Suprapubic skin (tissue), 4 donors: ENCODE data around the gene FLYWCH1. TPM values are rescaled to one million over a fixed set of nuclear protein-coding genes. Genes with fewer than 3 reads are reported as not detected.

Source experiments
- DNase-seq, 2 donors: peaks; one replicate each; pipeline ENCODE4 v3.0.0-alpha.2; 2019; ENCODE audit warnings: low spot score in 2 of 2
- H3K27ac ChIP-seq: fragments of 200-600 bp; sonication (generic); one replicate; pipeline ENCODE4 v1.5.1; 2019
- H3K27me3 ChIP-seq: fragments of 200-600 bp; sonication (generic); one replicate; pipeline ENCODE4 v1.5.1; 2019
- H3K36me3 ChIP-seq: fragments of 200-600 bp; sonication (generic); one replicate; pipeline ENCODE4 v1.5.1; 2019
- H3K4me1 ChIP-seq: fragments of 200-600 bp; sonication (generic); one replicate; pipeline ENCODE4 v1.5.1; 2019
- H3K4me3 ChIP-seq: fragments of 200-600 bp; sonication (generic); one replicate; pipeline ENCODE4 v1.5.1; 2019; ENCODE audit warnings: mild to moderate bottlenecking
- H3K9me3 ChIP-seq: fragments of 200-600 bp; sonication (generic); one replicate; pipeline ENCODE4 v1.5.1; 2019
- EP300 ChIP-seq: sonication (generic); formaldehyde crosslinking; IDR thresholded peaks from one replicate; pipeline ENCODE4 v1.6.1; 2017; ENCODE audit warnings: antibody characterized with exemption
- POLR2A ChIP-seq, 2 donors: fragments of 450-650 bp; IDR thresholded peaks; one replicate each; pipeline ENCODE4 v1.6.1; 2017; ENCODE audit warnings: antibody characterized with exemption in 2 of 2, mild to moderate bottlenecking in 2 of 2, moderate library complexity in 2 of 2
- POLR2AphosphoS5 ChIP-seq, 3 donors: sonication (generic); formaldehyde crosslinking; IDR thresholded peaks; one replicate each; pipeline ENCODE4 v1.6.1; 2017; ENCODE audit warnings: antibody characterized with exemption in 3 of 3
- WGBS: methylation state at CpG from one replicate; pipeline ENCODE4 v1.1.5; 2018; 5-methylcytosine and 5-hydroxymethylcytosine counted together
- total RNA-seq, 4 donors: library from RNA; depleted of rRNA; stranded (reverse); fragments of >200 nt; gene quantifications; one replicate each; pipeline ENCODE4 v1.1.0, GENCODE V29; 2016
- TF ChIP-seq, protein P1 (sequence below), 2 donors: fragments of 200-600 bp in 1 of 2; fragments of 450-650 bp in 1 of 2; sonication (generic) in 1 of 2; IDR thresholded peaks; one replicate each; pipeline ENCODE4 v1.5.1; 2016 to 2019; ENCODE audit warnings: antibody characterized with exemption in 2 of 2, mild to moderate bottlenecking in 1 of 2, moderate library complexity in 1 of 2

FLYWCH1 gene
- total RNA-seq, 4 donors from 2014 or later = 32.7 to 81.8 (median 52.1) TPM

DNA sequence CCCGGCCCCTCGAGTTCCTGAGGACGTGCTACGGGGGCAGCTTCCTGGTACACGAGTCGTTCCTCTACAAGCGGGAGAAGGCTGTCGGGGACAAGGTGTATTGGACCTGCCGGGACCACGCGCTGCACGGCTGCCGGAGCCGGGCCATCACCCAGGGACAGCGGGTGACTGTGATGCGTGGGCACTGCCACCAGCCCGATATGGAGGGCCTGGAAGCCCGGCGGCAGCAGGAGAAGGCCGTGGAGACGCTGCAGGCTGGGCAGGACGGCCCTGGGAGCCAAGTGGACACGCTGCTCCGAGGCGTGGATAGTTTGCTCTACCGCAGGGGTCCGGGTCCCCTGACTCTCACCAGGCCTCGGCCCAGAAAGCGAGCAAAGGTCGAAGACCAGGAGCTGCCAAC lies 21.4 kb downstream of the FLYWCH1 start:
- peaks cover 80% of the 10 kb centered on the region for H3K36me3 ChIP-seq
- WGBS = 96% methylated on average over 5 of the region's 30 CpGs
- H3K27me3 ChIP-seq = no peaks in the 10 kb centered on the region
- H3K9me3 ChIP-seq = no peaks in the 10 kb centered on the region
- no peak overlapping the region for H3K4me3 ChIP-seq
- TF ChIP-seq EP300 = no peak
- TF ChIP-seq, protein P1, sequence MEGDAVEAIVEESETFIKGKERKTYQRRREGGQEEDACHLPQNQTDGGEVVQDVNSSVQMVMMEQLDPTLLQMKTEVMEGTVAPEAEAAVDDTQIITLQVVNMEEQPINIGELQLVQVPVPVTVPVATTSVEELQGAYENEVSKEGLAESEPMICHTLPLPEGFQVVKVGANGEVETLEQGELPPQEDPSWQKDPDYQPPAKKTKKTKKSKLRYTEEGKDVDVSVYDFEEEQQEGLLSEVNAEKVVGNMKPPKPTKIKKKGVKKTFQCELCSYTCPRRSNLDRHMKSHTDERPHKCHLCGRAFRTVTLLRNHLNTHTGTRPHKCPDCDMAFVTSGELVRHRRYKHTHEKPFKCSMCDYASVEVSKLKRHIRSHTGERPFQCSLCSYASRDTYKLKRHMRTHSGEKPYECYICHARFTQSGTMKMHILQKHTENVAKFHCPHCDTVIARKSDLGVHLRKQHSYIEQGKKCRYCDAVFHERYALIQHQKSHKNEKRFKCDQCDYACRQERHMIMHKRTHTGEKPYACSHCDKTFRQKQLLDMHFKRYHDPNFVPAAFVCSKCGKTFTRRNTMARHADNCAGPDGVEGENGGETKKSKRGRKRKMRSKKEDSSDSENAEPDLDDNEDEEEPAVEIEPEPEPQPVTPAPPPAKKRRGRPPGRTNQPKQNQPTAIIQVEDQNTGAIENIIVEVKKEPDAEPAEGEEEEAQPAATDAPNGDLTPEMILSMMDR (IDR thresholded peaks at IDR 0.05) = no peak
- no peak for TF ChIP-seq POLR2A (IDR thresholded peaks at IDR 0.05)
- no peak for TF ChIP-seq POLR2AphosphoS5 (IDR thresholded peaks at IDR 0.05)
- H3K27ac ChIP-seq = no peak overlapping the region
- no peaks in the 10 kb centered on the region for H3K4me1 ChIP-seq
- no peak for DNase-seq

DNA sequence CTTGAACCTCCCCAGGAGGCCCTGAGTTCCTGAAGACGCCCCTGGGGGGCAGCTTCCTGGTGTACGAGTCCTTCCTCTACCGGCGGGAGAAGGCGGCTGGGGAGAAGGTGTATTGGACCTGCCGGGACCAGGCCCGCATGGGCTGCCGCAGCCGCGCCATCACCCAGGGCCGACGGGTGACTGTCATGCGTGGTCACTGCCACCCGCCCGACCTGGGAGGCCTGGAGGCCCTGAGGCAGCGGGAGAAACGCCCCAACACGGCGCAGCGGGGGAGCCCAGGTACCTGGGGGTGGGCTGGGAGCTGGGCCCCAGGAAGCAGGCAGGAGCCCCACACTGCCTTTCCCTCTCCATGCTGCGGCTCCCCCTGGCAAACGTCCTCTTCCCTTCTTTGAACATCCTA lies 22.0 kb downstream of the FLYWCH1 start:
- Histone ChIP-seq H3K27me3 (no peaks in the 10 kb centered on the region), H3K36me3 (peaks cover 84% of the 10 kb centered on the region), H3K4me3 (no peak overlapping the region), H3K27ac (no peak overlapping the region), H3K4me1 (no peaks in the 10 kb centered on the region), H3K9me3 (no peaks in the 10 kb centered on the region)
- no peak for DNase-seq
- 86% methylated on average over 9 of the region's 22 CpGs for WGBS
- TF ChIP-seq POLR2A (IDR thresholded peaks at IDR 0.05) (no peak), POLR2AphosphoS5 (IDR thresholded peaks at IDR 0.05) (no peak), EP300 (no peak)
- TF ChIP-seq, protein P1 (IDR thresholded peaks at IDR 0.05) = no peak

DNA sequence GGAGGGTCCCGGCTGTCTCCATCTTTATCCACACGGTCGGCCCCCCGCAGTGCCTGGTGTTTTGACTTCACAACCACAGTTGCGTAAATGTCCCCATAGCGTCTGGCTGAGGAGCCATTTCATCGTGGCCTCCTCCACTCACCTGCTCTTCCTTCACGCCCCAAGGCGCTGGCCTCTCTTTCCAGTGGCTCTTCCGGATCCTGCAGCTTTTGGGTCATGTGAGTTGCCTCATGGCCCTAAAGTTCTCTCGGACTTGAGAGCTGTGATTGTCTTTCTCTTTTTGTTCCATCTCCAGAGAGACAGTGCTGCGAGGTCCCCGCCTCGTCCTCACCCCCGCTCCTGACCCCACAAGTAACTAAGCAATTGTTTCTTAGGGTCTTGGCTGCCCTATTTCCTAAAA lies 22.7 kb downstream of the FLYWCH1 start:
- Histone ChIP-seq H3K4me3 (no peak overlapping the region), H3K36me3 (peaks cover 89% of the 10 kb centered on the region), H3K9me3 (no peaks in the 10 kb centered on the region), H3K27ac (no peak overlapping the region), H3K4me1 (no peaks in the 10 kb centered on the region), H3K27me3 (no peaks in the 10 kb centered on the region)
- DNase-seq = no peak
- no peak for TF ChIP-seq EP300
- TF ChIP-seq, protein P1 (IDR thresholded peaks at IDR 0.05) = no peak
- TF ChIP-seq POLR2A (IDR thresholded peaks at IDR 0.05) = no peak
- TF ChIP-seq POLR2AphosphoS5 (IDR thresholded peaks at IDR 0.05) = no peak
- WGBS = 88% methylated on average over 15 of the region's 15 CpGs

DNA sequence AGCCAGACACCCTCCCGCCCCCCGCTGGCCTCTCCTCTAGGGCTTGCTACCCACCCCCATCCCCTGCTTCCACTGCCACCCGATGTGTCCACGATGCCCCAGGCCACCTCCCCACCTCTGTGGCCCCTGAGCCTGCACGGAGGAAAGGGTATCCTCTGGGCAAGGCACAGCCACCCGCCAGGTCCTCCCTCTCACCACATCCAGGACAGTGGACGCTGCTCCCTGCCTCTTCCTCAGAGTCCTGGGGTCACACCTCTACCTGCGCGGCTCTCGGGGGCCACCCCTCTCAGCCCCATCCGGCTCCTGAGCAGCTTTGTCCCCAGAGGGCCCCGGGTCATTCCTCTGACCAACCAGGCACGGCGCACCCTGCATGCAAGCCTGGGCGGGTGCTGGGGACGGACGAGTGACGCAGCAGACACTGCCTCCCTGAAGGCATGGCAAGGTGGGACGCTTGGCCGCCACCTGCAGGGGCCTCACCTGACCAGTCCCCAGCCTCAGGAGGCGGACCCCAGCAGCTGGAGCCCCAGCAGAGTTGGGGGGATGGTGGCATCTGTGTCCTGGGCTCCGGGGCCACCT lies 24.8 kb downstream of the FLYWCH1 start:
- no peaks in the 10 kb centered on the region for H3K4me1 ChIP-seq
- H3K27me3 ChIP-seq = no peaks in the 10 kb centered on the region
- no peak overlapping the region for H3K4me3 ChIP-seq
- H3K27ac ChIP-seq = no peak overlapping the region
- no peak for TF ChIP-seq POLR2A (IDR thresholded peaks at IDR 0.05)
- no peak for TF ChIP-seq EP300
- no peak for TF ChIP-seq POLR2AphosphoS5 (IDR thresholded peaks at IDR 0.05)
- TF ChIP-seq, protein P1 (IDR thresholded peaks at IDR 0.05) = no peak
- H3K36me3 ChIP-seq = peaks cover 89% of the 10 kb centered on the region
- WGBS = 89% methylated on average over 9 of the region's 22 CpGs
- no peaks in the 10 kb centered on the region for H3K9me3 ChIP-seq
- DNase-seq = no peak

DNA sequence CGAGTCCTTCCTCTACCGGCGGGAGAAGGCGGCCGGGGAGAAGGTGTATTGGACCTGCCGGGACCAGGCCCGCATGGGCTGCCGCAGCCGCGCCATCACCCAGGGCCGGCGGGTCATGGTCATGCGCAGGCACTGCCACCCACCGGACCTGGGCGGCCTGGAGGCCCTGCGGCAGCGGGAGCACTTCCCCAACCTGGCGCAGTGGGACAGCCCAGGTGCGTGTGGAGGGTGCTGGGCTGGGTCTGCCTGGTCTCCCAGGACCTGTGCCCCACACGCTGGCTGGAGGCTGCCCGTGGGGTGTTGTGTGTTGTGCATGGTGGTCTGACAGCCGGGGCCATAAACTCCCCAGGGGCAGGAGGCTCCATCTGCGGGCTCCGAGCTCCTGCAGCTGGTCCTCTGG lies 25.4 kb downstream of the FLYWCH1 start:
- WGBS = 97% methylated on average over 13 of the region's 24 CpGs
- Histone ChIP-seq H3K9me3 (no peaks in the 10 kb centered on the region), H3K27ac (no peak overlapping the region), H3K4me3 (no peak overlapping the region), H3K27me3 (no peaks in the 10 kb centered on the region), H3K4me1 (no peaks in the 10 kb centered on the region), H3K36me3 (peaks cover 91% of the 10 kb centered on the region)
- TF ChIP-seq, protein P1 (IDR thresholded peaks at IDR 0.05) = no peak
- TF ChIP-seq POLR2AphosphoS5 (IDR thresholded peaks at IDR 0.05) = no peak
- TF ChIP-seq POLR2A (IDR thresholded peaks at IDR 0.05) = no peak
- TF ChIP-seq EP300 = no peak
- no peak for DNase-seq
